GM18870 (cell line): ENCODE results near the gene PIP5K1B.

ENCODE experiments used
- ATAC-seq: cut with Tn5 transposase; IDR thresholded peaks from one replicate; pipeline ENCODE4 v1.9.1; 2021; ENCODE audit warnings: moderate library complexity; ENCODE audit not compliant: unreplicated experiment

Gene PIP5K1B

DNA sequence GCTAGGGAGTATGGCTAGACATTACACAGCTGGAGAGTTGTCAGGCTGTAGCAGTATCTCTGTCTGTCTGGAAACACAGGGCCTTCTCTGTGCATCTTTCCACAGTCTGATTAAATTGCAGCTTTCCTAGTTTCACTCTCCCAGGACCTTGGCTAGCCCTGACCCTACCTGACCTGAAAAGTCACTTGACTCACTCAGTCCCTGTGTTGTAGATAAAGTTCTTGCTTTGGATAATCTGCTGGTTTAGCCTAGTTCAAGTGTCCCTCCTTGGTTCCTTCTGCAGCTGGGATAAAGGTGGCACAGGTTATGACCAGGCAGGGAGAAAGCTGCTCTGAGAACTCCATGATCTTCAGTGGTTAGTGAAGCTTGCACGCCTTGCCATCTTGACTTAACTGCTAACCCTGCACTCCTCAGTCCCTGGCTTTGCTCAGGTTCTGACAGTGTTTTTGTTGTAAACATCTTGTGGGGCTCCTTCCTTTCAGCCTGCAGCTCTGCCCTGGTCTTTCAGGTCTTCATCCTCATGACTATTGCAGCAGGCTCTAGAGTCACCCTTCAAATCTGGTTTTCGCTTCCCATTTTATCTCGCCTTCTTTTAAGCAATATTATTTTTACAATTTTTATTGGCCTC, 101.0 kb downstream of the PIP5K1B start:
- ATAC-seq, result no peak

- no peak for ATAC-seq
These were observed 103.4 kb downstream of the PIP5K1B start for GRCh38 chr9:68808338-68808890.

GRCh38 chr9:68817079-68817875, 112.2 kb downstream of the PIP5K1B start:
- ATAC-seq, result no peak

DNA sequence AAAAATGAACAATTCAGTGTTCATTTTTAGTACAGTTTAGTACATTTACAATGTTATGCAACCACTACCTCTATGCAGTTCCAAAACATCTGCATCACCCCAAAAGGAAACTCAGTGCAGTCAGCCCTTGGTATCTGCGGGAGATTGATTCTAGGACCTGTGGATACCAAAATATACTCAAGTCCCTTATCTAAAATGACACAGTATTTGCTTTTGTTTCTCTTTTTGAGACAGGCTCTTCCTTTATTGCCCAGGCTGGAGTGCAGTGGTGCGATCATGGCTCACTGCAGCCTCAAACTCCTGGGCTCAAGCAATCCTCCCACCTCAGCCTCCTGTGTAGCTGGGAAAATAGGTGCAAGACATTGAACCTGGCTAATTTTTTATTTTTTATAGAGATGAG, 114.0 kb downstream of the PIP5K1B start:
- no peak for ATAC-seq

GRCh38 chr9:68821911-68822310, 116.9 kb downstream of the PIP5K1B start:
- ATAC-seq, result no peak

GRCh38 chr9:68822596-68823165, 117.6 kb downstream of the PIP5K1B start:
- no peak for ATAC-seq

GRCh38 chr9:68825762-68826472, 120.9 kb downstream of the PIP5K1B start:
- ATAC-seq, result no peak

GRCh38 chr9:68827837-68828744, 123.1 kb downstream of the PIP5K1B start:
- ATAC-seq, result no peak

DNA sequence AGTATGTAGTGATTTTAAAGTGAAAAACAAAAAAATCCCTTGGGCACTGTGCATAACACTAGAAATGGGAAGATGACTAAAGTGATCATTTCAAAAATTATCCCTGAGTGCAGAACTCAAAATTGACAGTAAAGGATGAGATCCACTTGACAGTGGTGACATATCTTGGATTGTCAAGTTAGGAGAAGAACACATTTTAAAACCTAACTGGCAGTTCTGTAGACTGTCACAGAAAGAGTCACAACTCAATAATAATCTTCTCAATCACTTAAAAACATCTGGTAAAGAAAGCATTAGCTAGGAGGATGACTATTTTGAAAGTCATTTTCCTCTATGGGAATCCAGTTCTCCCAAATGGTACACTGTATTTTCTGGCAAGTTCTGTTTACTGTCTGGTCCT, 127.1 kb downstream of the PIP5K1B start:
- ATAC-seq, result no peak

DNA sequence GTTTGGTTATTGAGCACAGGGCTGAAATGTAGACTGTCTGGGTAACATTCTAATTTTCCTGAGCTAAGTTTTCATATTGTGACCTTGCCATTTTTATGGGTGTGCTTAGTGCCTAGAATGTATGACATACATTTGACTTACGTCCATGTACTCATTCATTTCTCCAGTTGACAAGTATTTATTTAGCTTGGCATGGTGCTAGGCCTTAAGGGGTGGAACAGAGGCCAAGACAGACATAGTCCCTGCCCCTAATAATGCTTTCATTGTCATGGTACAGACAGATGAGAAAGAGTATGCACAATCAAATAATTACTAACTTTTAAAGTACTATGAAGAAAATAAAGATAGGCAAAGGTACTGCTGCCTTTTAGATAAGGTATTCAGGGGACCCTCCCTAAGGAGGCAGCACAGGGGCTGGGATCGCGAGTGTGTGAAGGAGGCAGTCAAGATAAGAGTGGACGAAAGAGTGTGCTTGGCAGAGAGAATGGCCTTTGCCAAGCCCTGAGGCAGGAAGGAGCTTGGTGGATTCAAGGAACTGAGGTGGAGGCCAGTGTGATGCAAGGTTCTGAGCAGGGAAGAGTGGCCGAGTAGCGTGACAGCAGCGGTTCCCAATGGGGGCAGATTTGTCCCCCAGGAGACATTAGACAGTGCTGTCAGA, 128.0 kb downstream of the PIP5K1B start:
- no peak for ATAC-seq

GRCh38 chr9:68834931-68835520, 130.0 kb downstream of the PIP5K1B start:
- no peak for ATAC-seq

DNA sequence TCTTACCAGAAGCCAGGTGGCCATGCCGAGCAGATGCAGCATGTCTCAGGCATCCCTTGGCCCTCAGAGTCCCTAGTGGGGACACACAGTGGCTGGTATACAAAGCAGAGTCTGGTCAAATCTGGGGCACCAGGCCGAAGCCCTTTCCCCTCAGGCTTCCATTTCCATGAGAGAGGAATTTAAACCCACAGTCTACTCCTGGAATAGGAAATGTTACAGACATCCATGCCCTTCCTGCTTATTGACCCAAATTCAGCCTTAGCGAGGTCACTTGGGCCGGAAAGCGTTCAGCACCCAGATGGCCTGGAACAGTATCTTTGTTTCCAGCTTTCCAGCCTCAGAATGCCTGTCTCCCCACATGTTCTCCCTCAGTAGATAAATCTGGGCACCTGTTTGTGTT, 131.7 kb downstream of the PIP5K1B start:
- ATAC-seq, result no peak

GRCh38 chr9:68838245-68838644, 133.2 kb downstream of the PIP5K1B start:
- no peak for ATAC-seq

GRCh38 chr9:68841276-68842052, 136.4 kb downstream of the PIP5K1B start:
- ATAC-seq, result no peak

DNA sequence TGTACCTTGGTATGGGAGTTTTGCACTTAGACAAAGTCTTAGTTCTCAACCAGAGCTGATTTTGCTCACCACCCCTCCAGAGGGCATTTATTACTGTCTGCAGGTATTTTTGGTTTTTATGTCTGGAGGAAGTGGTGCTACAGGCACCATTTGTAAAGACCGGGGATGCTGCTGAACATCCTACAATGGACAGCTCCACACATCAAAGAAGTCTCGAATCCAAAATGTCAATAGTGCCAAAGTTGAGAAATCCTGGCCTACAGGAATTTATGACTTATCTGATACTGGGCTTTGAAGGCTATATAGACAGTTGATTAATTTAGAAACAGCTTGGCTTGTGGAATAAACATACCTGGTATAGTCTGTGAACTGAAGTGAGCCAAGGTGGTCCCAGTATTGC, 137.5 kb downstream of the PIP5K1B start:
- ATAC-seq, result no peak

GRCh38 chr9:68843239-68843638, 138.2 kb downstream of the PIP5K1B start:
- no peak for ATAC-seq

DNA sequence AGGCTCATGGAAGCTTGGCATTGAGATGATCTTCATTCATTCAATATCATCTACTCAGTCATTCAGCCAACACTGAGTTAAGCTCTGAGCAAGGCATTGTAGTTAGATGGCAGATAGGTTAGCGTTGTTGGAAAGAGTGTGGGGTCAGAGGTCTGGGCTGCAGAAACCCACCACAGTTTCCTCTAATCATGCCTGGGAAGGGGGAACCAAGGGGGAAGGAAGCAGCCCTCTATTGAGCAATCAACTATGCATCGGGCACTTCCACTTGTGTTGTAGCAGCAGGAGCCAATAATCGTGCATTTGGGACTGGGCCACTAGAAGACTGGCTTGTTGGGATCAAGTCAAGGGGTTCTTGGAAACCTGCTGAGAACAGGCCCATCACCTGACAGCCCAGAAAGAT, 139.1 kb downstream of the PIP5K1B start:
- no peak for ATAC-seq
